Measurements from ENCODE around the gene PDE8B. TPM values are rescaled to one million over a fixed set of nuclear protein-coding genes. Genes with fewer than 3 reads are reported as not detected.

PDE8B gene
- total RNA-seq, 1 donor = not detected

DNA sequence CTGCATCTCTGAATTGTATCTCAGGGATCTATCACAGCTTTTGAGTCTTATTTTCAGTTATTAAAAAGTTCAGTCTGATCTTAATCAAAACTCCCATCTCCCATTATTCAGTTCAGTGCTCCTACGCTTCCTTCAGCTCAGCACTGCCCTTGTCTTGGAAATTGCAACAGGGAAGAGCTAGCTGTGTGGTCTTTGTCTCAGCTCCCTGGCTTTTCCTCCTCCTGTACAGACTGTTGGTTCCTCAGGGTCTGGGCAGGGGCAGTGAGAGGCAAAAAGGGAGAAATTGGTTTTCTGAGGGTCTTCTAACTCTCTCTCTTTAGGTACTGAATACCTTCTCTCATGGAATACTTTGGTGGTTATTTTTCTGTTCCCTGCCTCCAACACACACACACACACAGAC, 48.2 kb downstream of the PDE8B start:
- DNase-seq (ENCODE audit: low read depth) = no peak
- TF ChIP-seq, protein P1, sequence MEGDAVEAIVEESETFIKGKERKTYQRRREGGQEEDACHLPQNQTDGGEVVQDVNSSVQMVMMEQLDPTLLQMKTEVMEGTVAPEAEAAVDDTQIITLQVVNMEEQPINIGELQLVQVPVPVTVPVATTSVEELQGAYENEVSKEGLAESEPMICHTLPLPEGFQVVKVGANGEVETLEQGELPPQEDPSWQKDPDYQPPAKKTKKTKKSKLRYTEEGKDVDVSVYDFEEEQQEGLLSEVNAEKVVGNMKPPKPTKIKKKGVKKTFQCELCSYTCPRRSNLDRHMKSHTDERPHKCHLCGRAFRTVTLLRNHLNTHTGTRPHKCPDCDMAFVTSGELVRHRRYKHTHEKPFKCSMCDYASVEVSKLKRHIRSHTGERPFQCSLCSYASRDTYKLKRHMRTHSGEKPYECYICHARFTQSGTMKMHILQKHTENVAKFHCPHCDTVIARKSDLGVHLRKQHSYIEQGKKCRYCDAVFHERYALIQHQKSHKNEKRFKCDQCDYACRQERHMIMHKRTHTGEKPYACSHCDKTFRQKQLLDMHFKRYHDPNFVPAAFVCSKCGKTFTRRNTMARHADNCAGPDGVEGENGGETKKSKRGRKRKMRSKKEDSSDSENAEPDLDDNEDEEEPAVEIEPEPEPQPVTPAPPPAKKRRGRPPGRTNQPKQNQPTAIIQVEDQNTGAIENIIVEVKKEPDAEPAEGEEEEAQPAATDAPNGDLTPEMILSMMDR (IDR thresholded peaks at IDR 0.05; ENCODE audit: insufficient read depth, low read length) = no peak
- no peak overlapping the region for H3K4me3 ChIP-seq (ENCODE audit: low read depth, low read length)

GRCh38 chr5:77259476-77259875, 49.0 kb downstream of the PDE8B start:
- TF ChIP-seq, protein P1 (IDR thresholded peaks at IDR 0.05; ENCODE audit: insufficient read depth, low read length) = no peak
- no peak for DNase-seq (ENCODE audit: low read depth)
- no peak overlapping the region for H3K4me3 ChIP-seq (ENCODE audit: low read depth, low read length)

GRCh38 chr5:77262697-77263096, 52.2 kb downstream of the PDE8B start:
- no peak overlapping the region for H3K4me3 ChIP-seq (ENCODE audit: low read depth, low read length)
- no peak for DNase-seq (ENCODE audit: low read depth)
- TF ChIP-seq, protein P1 (IDR thresholded peaks at IDR 0.05; ENCODE audit: insufficient read depth, low read length) = no peak

- H3K4me3 ChIP-seq (ENCODE audit: low read depth, low read length) = no peak overlapping the region
- TF ChIP-seq, protein P1 (IDR thresholded peaks at IDR 0.05; ENCODE audit: insufficient read depth, low read length) = no peak
- no peak for DNase-seq (ENCODE audit: low read depth)
Observed at GRCh38 chr5:77266291-77266690, 55.8 kb downstream of the PDE8B start.

- TF ChIP-seq, protein P1 (IDR thresholded peaks at IDR 0.05; ENCODE audit: insufficient read depth, low read length) = no peak
- no peak overlapping the region for H3K4me3 ChIP-seq (ENCODE audit: low read depth, low read length)
- DNase-seq (ENCODE audit: low read depth) = no peak
Observed at GRCh38 chr5:77267496-77267895, 57.0 kb downstream of the PDE8B start.

DNA sequence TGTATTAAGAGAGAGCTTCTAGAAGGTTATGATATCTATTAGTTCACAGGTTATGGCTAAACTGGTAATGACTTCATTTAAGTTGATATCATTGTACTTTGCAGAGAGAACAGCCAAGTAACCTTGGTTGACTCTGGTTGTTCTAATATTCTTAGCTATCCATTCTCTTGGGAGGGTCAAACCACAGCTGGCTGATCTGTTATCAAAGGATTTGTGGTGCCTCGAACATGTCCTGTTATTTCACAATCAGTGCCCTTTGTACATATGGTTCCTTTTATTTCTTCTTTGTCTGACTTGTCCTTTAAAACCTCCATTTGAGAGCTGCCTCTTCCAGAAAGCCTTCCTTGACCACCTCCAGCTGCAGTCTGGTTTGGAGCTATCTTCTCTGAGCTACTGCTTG, 61.7 kb downstream of the PDE8B start:
- no peak for DNase-seq (ENCODE audit: low read depth)
- TF ChIP-seq, protein P1 (IDR thresholded peaks at IDR 0.05; ENCODE audit: insufficient read depth, low read length) = no peak
- no peak overlapping the region for H3K4me3 ChIP-seq (ENCODE audit: low read depth, low read length)

- TF ChIP-seq, protein P1 (IDR thresholded peaks at IDR 0.05; ENCODE audit: insufficient read depth, low read length) = no peak
- DNase-seq (ENCODE audit: low read depth) = no peak
Observed at GRCh38 chr5:77277759-77278158, 67.3 kb downstream of the PDE8B start.

More at GRCh38 chr5:77277759-77278158, 67.3 kb downstream of the PDE8B start:
- H3K4me3 ChIP-seq (ENCODE audit: low read depth, low read length) = no peak overlapping the region

Measured in fibroblast of the aortic adventitia (primary cell).